WTC11 (cell line): ENCODE data around the gene KLHL8.

Experiments
- ZNF317 ChIP-seq: sonication (generic); formaldehyde crosslinking; IDR thresholded peaks from 2 replicates; pipeline ENCODE4 v1.8.1; 2023; ENCODE audit warnings: low read depth, mild to moderate bottlenecking, moderate library complexity, missing genetic modification reagents, borderline replicate concordance
- TF ChIP-seq, protein P1 (sequence below): fragments of 200-600 bp; IDR thresholded peaks from 2 replicates; pipeline ENCODE4 v1.8.0; 2022; ENCODE audit warnings: antibody characterized with exemption

DNA sequence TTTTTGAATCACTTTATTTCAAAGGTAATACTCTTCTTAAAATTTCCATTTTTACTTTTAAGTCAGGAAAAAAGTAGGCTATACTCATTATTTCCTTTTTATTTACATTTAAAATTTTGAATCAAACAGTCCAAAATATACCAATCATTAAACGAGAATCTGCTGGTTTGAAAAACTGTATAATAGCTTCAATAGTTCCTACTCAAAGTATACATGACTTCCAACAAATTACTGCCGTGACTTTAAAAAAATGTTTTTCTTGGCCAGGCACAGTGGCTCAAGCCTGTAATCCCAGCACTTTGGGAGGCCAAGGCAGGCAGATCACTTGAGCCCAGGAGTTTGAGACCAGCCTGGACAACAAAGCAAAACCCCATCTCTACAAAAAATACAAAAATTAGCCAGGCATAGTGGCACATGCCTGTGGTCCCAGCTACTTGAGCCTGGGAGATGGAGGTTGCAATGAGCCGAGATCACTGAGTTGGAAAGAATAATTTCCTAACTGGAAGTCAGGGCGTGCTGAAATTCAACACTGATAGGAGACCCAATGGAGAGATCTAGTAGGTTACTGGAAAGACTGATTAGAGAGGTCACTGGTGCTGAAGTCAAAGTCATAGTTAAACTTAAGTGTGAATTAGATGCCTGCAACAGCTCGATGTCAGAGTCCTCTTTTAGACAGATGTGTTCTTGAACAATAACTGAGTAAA is 9.0 kb downstream of the KLHL8 start:
- TF ChIP-seq, protein P1, sequence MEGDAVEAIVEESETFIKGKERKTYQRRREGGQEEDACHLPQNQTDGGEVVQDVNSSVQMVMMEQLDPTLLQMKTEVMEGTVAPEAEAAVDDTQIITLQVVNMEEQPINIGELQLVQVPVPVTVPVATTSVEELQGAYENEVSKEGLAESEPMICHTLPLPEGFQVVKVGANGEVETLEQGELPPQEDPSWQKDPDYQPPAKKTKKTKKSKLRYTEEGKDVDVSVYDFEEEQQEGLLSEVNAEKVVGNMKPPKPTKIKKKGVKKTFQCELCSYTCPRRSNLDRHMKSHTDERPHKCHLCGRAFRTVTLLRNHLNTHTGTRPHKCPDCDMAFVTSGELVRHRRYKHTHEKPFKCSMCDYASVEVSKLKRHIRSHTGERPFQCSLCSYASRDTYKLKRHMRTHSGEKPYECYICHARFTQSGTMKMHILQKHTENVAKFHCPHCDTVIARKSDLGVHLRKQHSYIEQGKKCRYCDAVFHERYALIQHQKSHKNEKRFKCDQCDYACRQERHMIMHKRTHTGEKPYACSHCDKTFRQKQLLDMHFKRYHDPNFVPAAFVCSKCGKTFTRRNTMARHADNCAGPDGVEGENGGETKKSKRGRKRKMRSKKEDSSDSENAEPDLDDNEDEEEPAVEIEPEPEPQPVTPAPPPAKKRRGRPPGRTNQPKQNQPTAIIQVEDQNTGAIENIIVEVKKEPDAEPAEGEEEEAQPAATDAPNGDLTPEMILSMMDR = no peak
- no peak for TF ChIP-seq ZNF317
